ENCODE results near the gene RGPD5. TPM values are rescaled to one million over a fixed set of nuclear protein-coding genes. Genes with fewer than 3 reads are reported as not detected.
"Not testable (repeated sequence)": the region's sequence is repeated elsewhere in the genome, so short reads cannot be mapped to it uniquely, and the experiment has no call there.

The RGPD5 gene
- polyA plus RNA-seq, 1 of the 3 experiments (the other 2 are of a cell fraction): 7.7 TPM

GRCh38 chr2:109766074-109766473, 28.0 kb upstream of the RGPD5 start:
- H3K4me3 ChIP-seq (ENCODE audit: low read depth in 2 of 2, low read length in 1 of 2); H2AFZ ChIP-seq (ENCODE audit: low read depth); H3K4me2 ChIP-seq; H3K27me3 ChIP-seq (ENCODE audit: insufficient read depth); H3K79me2 ChIP-seq (ENCODE audit: insufficient read depth); DNase-seq; H3K9me3 ChIP-seq; POLR2A ChIA-PET; H3K4me1 ChIP-seq (ENCODE audit: control insufficient read depth in 1 of 2, insufficient read depth in 2 of 2, low read depth in 1 of 2, low read length in 1 of 2); CTCF ChIA-PET; H3K36me3 ChIP-seq (replicated peaks in 1 of 2; ENCODE audit: control insufficient read depth in 1 of 2, insufficient read depth in 2 of 2, low read length in 1 of 2); H3F3A ChIP-seq (replicated peaks; ENCODE audit: insufficient read depth); H3K9me2 ChIP-seq; H3K27ac ChIP-seq (ENCODE audit: low read depth in 2 of 2, low read length in 1 of 2); H4K20me1 ChIP-seq (ENCODE audit: insufficient read depth); H3K9ac ChIP-seq: not testable (repeated sequence)
- 59% methylated on average over 3 of the region's 11 CpGs for WGBS (ENCODE audit: low lambda C conversion rate)

GRCh38 chr2:109766886-109767578, 27.1 kb upstream of the RGPD5 start:
- H3K9me2 ChIP-seq; H3F3A ChIP-seq (replicated peaks; ENCODE audit: insufficient read depth); H3K4me3 ChIP-seq (ENCODE audit: low read depth in 2 of 2, low read length in 1 of 2); H3K9ac ChIP-seq; H3K27ac ChIP-seq (ENCODE audit: low read depth in 2 of 2, low read length in 1 of 2); H3K36me3 ChIP-seq (replicated peaks in 1 of 2; ENCODE audit: control insufficient read depth in 1 of 2, insufficient read depth in 2 of 2, low read length in 1 of 2); DNase-seq; H3K4me2 ChIP-seq; H3K27me3 ChIP-seq (ENCODE audit: insufficient read depth); POLR2A ChIA-PET; H3K79me2 ChIP-seq (ENCODE audit: insufficient read depth); H2AFZ ChIP-seq (ENCODE audit: low read depth); CTCF ChIA-PET; H3K9me3 ChIP-seq; H3K4me1 ChIP-seq (ENCODE audit: control insufficient read depth in 1 of 2, insufficient read depth in 2 of 2, low read depth in 1 of 2, low read length in 1 of 2); H4K20me1 ChIP-seq (ENCODE audit: insufficient read depth): not testable (repeated sequence)
- WGBS (ENCODE audit: low lambda C conversion rate): 74% methylated on average over 5 of the region's 8 CpGs

DNA sequence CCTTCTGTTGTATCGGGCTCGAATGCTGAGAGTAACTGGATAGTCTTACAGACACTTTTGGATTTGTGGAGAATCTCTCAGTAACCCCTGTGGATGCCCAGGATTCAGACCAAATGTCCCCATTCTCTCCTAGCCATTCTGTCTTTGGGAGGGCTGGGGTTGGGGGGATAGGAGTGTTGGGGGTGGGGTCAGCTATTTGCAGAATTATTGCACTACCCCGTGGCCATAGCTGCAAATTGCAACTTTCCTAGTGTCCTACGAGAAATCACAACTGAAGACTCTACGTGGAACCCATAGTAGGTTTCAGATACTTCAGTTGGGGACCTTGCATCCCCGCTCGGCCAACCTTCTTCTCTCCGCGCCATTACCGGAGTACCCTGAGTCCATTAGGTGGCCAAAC, 25.2 kb upstream of the RGPD5 start:
- POLR2A ChIA-PET; H3F3A ChIP-seq (replicated peaks; ENCODE audit: insufficient read depth); CTCF ChIA-PET; H3K36me3 ChIP-seq (replicated peaks in 1 of 2; ENCODE audit: control insufficient read depth in 1 of 2, insufficient read depth in 2 of 2, low read length in 1 of 2); H4K20me1 ChIP-seq (ENCODE audit: insufficient read depth); DNase-seq; H3K9ac ChIP-seq; H3K4me1 ChIP-seq (ENCODE audit: control insufficient read depth in 1 of 2, insufficient read depth in 2 of 2, low read depth in 1 of 2, low read length in 1 of 2); H3K9me3 ChIP-seq; H3K79me2 ChIP-seq (ENCODE audit: insufficient read depth); H2AFZ ChIP-seq (ENCODE audit: low read depth); H3K4me3 ChIP-seq (ENCODE audit: low read depth in 2 of 2, low read length in 1 of 2); H3K27ac ChIP-seq (ENCODE audit: low read depth in 2 of 2, low read length in 1 of 2); H3K4me2 ChIP-seq; H3K9me2 ChIP-seq; H3K27me3 ChIP-seq (ENCODE audit: insufficient read depth): not testable (repeated sequence)
- WGBS (ENCODE audit: low lambda C conversion rate): 96% methylated on average over 5 of the region's 10 CpGs

DNA sequence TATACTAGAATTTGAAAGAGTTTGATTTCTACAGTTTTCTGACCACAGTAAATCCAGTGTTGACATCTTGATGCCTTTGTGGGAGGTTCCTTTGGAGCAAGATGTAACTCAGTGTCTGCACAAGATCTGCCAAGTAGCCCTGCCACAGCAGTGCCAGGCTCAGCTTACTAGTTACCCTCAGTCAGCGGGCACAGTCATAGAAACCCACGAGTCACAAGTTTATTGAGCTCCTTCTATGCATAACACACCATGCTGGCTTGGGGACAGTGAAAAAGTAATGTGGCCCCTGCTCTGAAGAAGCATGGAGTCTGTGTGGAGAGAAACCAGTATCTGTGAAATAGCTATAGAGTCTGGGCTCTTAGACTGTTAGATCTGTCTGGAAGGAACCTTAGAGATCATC, 15.0 kb upstream of the RGPD5 start:
- H3K9me2 ChIP-seq; H3K79me2 ChIP-seq (ENCODE audit: insufficient read depth); H3K4me1 ChIP-seq (ENCODE audit: control insufficient read depth in 1 of 2, insufficient read depth in 2 of 2, low read depth in 1 of 2, low read length in 1 of 2); H3K27me3 ChIP-seq (ENCODE audit: insufficient read depth); H3K4me2 ChIP-seq; DNase-seq; H3K27ac ChIP-seq (ENCODE audit: low read depth in 2 of 2, low read length in 1 of 2); H3K9ac ChIP-seq; H3K9me3 ChIP-seq; CTCF ChIA-PET; H2AFZ ChIP-seq (ENCODE audit: low read depth); POLR2A ChIA-PET; H3K4me3 ChIP-seq (ENCODE audit: low read depth in 2 of 2, low read length in 1 of 2); H3F3A ChIP-seq (replicated peaks; ENCODE audit: insufficient read depth); H4K20me1 ChIP-seq (ENCODE audit: insufficient read depth); H3K36me3 ChIP-seq (replicated peaks in 1 of 2; ENCODE audit: control insufficient read depth in 1 of 2, insufficient read depth in 2 of 2, low read length in 1 of 2): not testable (repeated sequence)
- no CpG with 5 or more reads among the region's 2 CpGs for WGBS (ENCODE audit: low lambda C conversion rate)

DNA sequence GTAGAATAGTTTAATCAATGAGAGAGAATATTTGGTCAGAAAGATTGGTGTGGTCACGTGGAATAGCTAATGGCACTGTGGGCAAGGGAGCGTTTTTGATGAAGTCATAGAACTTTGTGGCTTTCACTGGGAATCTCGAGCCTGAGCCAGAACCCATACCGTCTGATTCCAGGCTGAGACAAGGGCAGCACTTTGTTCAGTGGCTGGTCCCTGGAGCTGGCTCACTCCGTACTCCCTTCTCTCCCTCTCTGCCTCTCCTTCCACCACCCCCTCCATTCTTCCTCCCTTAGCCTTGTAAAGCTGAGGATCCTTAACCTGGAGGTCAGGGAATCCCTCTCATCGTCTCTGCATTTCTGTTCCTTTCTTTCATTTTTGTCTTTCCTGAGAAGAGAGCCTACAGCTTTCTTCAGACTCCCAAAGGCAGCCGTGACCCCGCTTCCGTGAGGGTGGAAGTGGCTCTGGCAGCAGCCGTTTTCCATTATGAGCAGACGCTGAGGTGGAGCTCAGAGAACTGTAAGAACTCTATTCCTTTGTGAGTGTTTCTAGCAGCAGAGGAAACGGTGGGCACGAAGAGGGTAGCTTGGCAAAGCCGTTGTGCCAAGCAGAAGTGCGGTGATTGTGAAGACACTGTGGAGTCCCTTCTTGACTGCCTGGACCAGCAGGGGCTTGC, 12.8 kb upstream of the RGPD5 start:
- H3K4me3 ChIP-seq (ENCODE audit: low read depth in 2 of 2, low read length in 1 of 2); H4K20me1 ChIP-seq (ENCODE audit: insufficient read depth); H3K36me3 ChIP-seq (replicated peaks in 1 of 2; ENCODE audit: control insufficient read depth in 1 of 2, insufficient read depth in 2 of 2, low read length in 1 of 2); H3K4me2 ChIP-seq; H3K4me1 ChIP-seq (ENCODE audit: control insufficient read depth in 1 of 2, insufficient read depth in 2 of 2, low read depth in 1 of 2, low read length in 1 of 2); H3K9ac ChIP-seq; H3F3A ChIP-seq (replicated peaks; ENCODE audit: insufficient read depth); H2AFZ ChIP-seq (ENCODE audit: low read depth); POLR2A ChIA-PET; H3K9me2 ChIP-seq; DNase-seq; H3K27me3 ChIP-seq (ENCODE audit: insufficient read depth); CTCF ChIA-PET; H3K79me2 ChIP-seq (ENCODE audit: insufficient read depth); H3K9me3 ChIP-seq; H3K27ac ChIP-seq (ENCODE audit: low read depth in 2 of 2, low read length in 1 of 2): not testable (repeated sequence)
- WGBS (ENCODE audit: low lambda C conversion rate): no CpG with 5 or more reads among the region's 15 CpGs

- H3K9me3 ChIP-seq; H3F3A ChIP-seq (replicated peaks; ENCODE audit: insufficient read depth); H3K79me2 ChIP-seq (ENCODE audit: insufficient read depth); H3K36me3 ChIP-seq (replicated peaks in 1 of 2; ENCODE audit: control insufficient read depth in 1 of 2, insufficient read depth in 2 of 2, low read length in 1 of 2); H3K4me3 ChIP-seq (ENCODE audit: low read depth in 2 of 2, low read length in 1 of 2); H3K4me2 ChIP-seq; H3K9me2 ChIP-seq; H3K9ac ChIP-seq; H2AFZ ChIP-seq (ENCODE audit: low read depth); H3K27ac ChIP-seq (ENCODE audit: low read depth in 2 of 2, low read length in 1 of 2); POLR2A ChIA-PET; H4K20me1 ChIP-seq (ENCODE audit: insufficient read depth); DNase-seq; H3K4me1 ChIP-seq (ENCODE audit: control insufficient read depth in 1 of 2, insufficient read depth in 2 of 2, low read depth in 1 of 2, low read length in 1 of 2); CTCF ChIA-PET; H3K27me3 ChIP-seq (ENCODE audit: insufficient read depth): not testable (repeated sequence)
- WGBS (ENCODE audit: low lambda C conversion rate): no CpG with 5 or more reads among the region's 2 CpGs
Observed at GRCh38 chr2:109782446-109782993, 11.6 kb upstream of the RGPD5 start.

All from SK-N-SH (cell line).